Activated CD4-positive, alpha-beta memory T cell treated with anti-CD3 and anti-CD28 coated beads for 36 hours (primary cell): Measurements from ENCODE around the gene DCUN1D5. TPM values are rescaled to one million over a fixed set of nuclear protein-coding genes. Genes with fewer than 3 reads are reported as not detected.

ENCODE experiments used
- CTCF ChIA-PET: fragments of 350-600 bp; sonication (Branson Sonifier 250); formaldehyde crosslinking; loops from one replicate; lab custom pipeline; 2021; ENCODE audit warnings: antibody characterized with exemption, inconsistent platforms; lab: Charles Lee
- POLR2A ChIA-PET: fragments of 350-600 bp; sonication (Branson Sonifier 250); formaldehyde crosslinking; loops from one replicate; lab custom pipeline; 2021; ENCODE audit warnings: antibody characterized with exemption; lab: Charles Lee
- DNase-seq: peaks from one replicate; pipeline ENCODE4 v3.0.0-alpha.2; 2020
- H3K27ac Mint-ChIP-seq: one replicate; pipeline ENCODE4 v1.8.0; 2021; ENCODE audit warnings: mixed read lengths
- H3K27me3 Mint-ChIP-seq: one replicate; pipeline ENCODE4 v1.8.0; 2021; ENCODE audit warnings: mixed read lengths
- H3K36me3 Mint-ChIP-seq: one replicate; pipeline ENCODE4 v1.8.0; 2021; ENCODE audit warnings: mixed read lengths
- H3K4me1 Mint-ChIP-seq: one replicate; pipeline ENCODE4 v1.8.0; 2021; ENCODE audit warnings: low read depth, mixed read lengths
- H3K4me3 Mint-ChIP-seq: one replicate; pipeline ENCODE4 v1.8.0; 2021; ENCODE audit warnings: mild to moderate bottlenecking, mixed read lengths
- H3K9me3 Mint-ChIP-seq: one replicate; pipeline ENCODE4 v1.8.0; 2021; ENCODE audit warnings: mixed read lengths
- intact Hi-C: fragments of 100-400 bp; cut with micrococcal nuclease; formaldehyde crosslinking; loops from one replicate; pipeline ENCODE4 v1.15.1; 2023
- total RNA-seq, 2 experiments: library from RNA; stranded (reverse); gene quantifications; one replicate each; pipeline ENCODE4 v1.2.3, GENCODE V29; 2021

Gene DCUN1D5
- total RNA-seq: 10 to 100 TPM; 60.1 to 61.0 TPM

DNA sequence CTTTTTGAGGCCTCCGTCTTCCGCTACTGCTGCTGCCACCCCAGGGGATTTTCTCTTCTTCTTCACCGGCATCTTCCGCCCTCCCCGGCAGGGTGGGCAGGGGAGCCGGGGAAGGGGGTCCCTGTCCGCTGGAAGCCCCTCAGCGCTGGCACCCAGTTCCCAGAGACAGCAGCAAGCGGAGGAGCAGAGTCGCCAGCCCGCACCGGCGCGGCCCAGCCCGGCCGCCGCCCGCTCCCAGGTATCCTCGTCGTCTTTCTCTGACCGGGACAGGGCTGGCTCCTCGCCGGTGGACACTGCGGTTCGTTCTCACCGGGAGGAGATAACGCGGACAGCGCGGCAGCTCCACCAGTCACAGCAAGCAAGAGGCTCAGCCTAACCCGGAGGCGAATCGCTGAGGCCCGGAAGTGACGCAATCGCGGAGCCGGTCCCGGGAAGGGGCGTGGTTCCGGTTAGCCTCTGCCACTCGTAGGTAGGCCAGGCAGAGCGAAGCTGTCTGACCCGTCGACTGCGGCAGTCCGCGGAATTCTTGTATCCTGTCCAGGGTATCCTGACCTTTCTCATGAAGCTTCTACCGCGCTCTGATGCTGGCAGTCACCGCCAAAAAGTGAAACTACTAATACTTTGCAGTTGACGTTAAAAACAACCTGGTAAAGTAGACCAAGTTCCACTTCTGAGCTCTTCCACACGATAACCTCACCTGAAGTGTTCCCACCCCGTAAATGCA, at the start of gene DCUN1D5:
TSS of gene DCUN1D5 (minus strand) at position 360 of the 724 bp plus-strand sequence. CDS start at position 72, 288 bp downstream.
- Mint-ChIP-seq H3K4me1 (peaks cover 25% of the 10 kb centered on the region), H3K27ac (peak within 1 kb of the TSS; percentile 88), H3K9me3 (no peaks in the 10 kb centered on the region), H3K36me3 (peaks cover 14% of the 10 kb centered on the region), H3K27me3 (peaks cover 16% of the 10 kb centered on the region), H3K4me3 (peak within 1 kb of the TSS; percentile 89)
- POLR2A ChIA-PET: interaction anchor here (0.7 to 3.1 kb wide), 6 partner anchors 9 to 41 kb away, joined by 3 to 28 read pairs (median 4); partner anchors contain the start of gene DYNC2H1
- intact Hi-C loops: loop anchor here (1.0 kb wide), 2 partner anchors 17 to 56 kb away; partner anchors contain the start of gene DYNC2H1
- CTCF ChIA-PET: interaction anchor here (0.7 to 4.7 kb wide), 3 partner anchors 11 to 56 kb away, joined by 4 to 57 read pairs (median 4); partner anchors contain the start of gene DYNC2H1
- peak; percentile 98 for DNase-seq

DNA sequence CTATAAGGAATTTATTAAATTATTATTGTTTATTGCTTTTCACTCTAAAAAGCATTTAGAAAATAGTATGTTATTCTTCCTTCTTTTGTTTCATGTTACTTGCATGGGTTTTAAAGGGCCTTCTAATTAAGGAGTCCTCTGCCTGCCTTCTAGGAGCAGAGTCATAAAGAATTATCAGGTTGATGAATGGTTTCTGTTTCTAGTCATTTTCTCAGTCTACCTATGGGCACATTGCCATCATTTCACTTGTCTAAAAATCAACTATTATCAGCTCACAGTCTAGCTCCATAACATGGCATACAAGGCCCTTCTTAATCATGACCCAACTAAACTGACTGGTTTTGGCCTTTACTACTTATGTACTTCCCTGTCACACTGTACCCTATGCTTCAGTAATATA, 33.5 kb upstream of the DCUN1D5 start:
- no peak overlapping the region for H3K27ac Mint-ChIP-seq
- POLR2A ChIA-PET: no interaction called here

DNA sequence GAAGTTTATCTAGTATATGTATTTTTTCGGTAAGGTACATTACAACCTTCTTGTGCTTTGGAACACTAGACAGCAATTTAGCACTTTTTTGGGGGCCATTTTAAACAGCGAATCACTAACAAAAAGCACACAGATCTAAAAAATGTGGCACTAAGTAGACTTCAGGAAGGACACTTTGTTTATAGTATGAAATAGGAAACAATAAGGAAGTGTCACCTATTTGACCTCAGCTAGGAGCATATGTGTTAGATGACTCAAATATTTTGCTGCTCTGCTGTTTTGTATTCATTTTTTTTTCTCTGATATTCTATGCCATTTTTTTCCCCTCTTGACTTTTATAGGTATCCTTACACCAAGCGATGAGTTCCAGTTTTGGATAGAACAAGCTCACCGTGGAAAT, 22.9 kb upstream of the DCUN1D5 start:
- no peak overlapping the region for H3K27ac Mint-ChIP-seq
- H3K4me3 Mint-ChIP-seq: no peak overlapping the region
- CTCF ChIA-PET: no interaction called here
- H3K4me1 Mint-ChIP-seq: no peaks in the 10 kb centered on the region
- H3K27me3 Mint-ChIP-seq: no peaks in the 10 kb centered on the region
- H3K36me3 Mint-ChIP-seq: no peaks in the 10 kb centered on the region
- H3K9me3 Mint-ChIP-seq: no peaks in the 10 kb centered on the region
- DNase-seq: no peak
- intact Hi-C loops: no loop called here
- POLR2A ChIA-PET: no interaction called here

More for the DNA sequence above, 33.5 kb upstream of the DCUN1D5 start:
- H3K4me1 Mint-ChIP-seq: no peaks in the 10 kb centered on the region
- CTCF ChIA-PET: no interaction called here
- no peak for DNase-seq
- H3K9me3 Mint-ChIP-seq: no peaks in the 10 kb centered on the region
- intact Hi-C loops: no loop called here
- H3K36me3 Mint-ChIP-seq: no peaks in the 10 kb centered on the region
- no peak overlapping the region for H3K4me3 Mint-ChIP-seq
- H3K27me3 Mint-ChIP-seq: no peaks in the 10 kb centered on the region

DNA sequence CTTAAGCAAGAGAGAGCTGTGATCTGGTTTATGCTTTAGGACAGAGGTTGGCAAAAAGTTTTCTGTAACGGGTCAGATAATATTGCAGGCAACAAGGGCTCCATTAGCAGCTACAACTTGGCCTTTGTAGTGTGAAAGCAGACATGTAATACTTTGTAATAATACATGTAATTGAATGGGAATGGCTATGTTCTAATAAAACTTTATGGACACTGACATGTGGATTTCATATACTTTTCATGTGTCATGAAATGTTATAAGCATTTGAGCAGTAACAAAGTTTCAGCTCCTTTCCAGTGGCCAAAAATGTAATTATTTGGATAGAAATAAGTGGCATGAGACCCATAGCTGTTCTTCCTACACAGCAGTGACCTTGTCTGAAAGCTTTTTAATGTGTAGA, 20.4 kb upstream of the DCUN1D5 start:
- intact Hi-C loops: no loop called here
- CTCF ChIA-PET: interaction anchor here (1.2 kb wide), 1 partner anchor 12 kb away, joined by 4 read pairs; no protein-coding TSS in a partner anchor
- POLR2A ChIA-PET: interaction anchor here (2.0 kb wide), 1 partner anchor 20 kb away, joined by 5 read pairs; the partner anchor contains the start of gene DCUN1D5
- Mint-ChIP-seq H3K4me1 (peaks cover 5% of the 10 kb centered on the region), H3K27me3 (no peaks in the 10 kb centered on the region), H3K36me3 (no peaks in the 10 kb centered on the region), H3K9me3 (no peaks in the 10 kb centered on the region), H3K27ac (no peak overlapping the region), H3K4me3 (no peak overlapping the region)
- no peak for DNase-seq

DNA sequence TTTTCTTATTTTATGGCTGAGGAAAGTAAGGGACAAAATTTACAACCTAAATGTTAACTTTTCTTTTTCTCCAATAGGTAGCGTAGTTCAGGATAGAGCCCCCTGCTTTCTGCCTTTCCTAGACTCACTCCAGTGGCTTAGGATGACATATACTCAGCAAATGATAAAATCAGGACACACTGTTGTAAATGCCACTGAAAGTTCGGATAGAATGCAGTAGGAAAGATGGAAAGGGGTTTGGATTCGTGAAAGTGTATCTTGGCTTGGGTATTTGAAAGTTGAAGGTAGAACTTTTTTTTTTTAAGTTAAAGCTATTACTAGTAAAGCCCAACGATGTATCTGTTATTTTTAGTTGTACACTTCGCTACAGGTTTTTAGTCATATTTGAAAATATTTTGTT, 19.4 kb upstream of the DCUN1D5 start:
- H3K27me3 Mint-ChIP-seq: no peaks in the 10 kb centered on the region
- DNase-seq: no peak
- no peaks in the 10 kb centered on the region for H3K9me3 Mint-ChIP-seq
- intact Hi-C loops: no loop called here
- ChIA-PET CTCF (no interaction called here), POLR2A (interaction anchor here (2.0 kb wide), 1 partner anchor 19 kb away, joined by 5 read pairs; the partner anchor contains the start of gene DCUN1D5)
- no peak overlapping the region for H3K4me3 Mint-ChIP-seq
- H3K4me1 Mint-ChIP-seq: peaks cover 5% of the 10 kb centered on the region
- no peak overlapping the region for H3K27ac Mint-ChIP-seq
- no peaks in the 10 kb centered on the region for H3K36me3 Mint-ChIP-seq

DNA sequence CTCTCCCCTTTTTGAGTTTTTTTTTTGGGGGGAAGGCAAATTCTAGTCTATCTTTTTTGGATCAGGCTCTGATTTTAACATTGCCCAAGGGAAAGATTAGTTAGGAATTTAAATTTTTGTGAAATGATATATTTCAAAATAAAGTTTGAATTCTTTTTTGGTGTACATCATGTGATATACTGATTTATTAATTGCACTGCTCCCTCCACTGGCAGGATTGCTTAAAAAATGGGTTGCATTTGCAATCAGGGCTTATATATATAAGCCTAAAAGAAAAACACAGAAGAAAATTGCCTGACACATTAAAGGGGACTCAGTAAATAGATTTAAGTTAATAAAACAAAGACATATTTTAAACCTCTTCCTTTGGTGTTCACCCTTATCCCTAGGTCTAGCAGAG, 18.4 kb upstream of the DCUN1D5 start:
- no peak for DNase-seq
- CTCF ChIA-PET: interaction anchor here (3.5 kb wide), 1 partner anchor 19 kb away, joined by 57 read pairs; the partner anchor contains the start of gene DCUN1D5
- H3K9me3 Mint-ChIP-seq: no peaks in the 10 kb centered on the region

DNA sequence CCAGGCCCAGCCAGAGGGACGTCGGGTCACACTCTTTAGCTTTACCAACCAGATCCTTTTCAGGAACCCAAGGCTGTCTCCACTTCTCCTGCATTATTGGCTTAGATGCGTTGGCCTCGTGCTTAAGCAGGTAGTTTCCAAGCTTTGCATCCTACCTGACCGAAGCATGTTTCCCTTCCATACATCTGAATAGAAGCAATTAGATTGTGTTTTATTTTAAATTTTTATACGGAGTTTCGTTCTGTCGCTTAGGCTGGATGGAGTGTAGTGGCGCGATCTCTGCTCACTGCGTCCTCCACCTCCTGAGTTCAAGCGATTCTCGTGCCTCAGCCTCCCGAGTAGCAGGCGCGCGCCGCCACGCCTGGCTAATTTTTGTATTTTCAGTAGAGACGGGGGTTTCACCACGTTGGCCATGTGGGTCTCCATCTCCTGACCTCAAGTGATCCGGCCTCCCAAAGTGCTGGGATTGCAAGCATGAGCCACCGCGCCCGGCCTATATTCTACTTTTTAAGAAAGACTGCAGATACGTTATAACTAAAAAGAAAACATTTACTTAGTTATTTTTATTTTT, 17.9 kb upstream of the DCUN1D5 start:
- Mint-ChIP-seq H3K4me3 (peak overlapping the region; percentile 98), H3K9me3 (no peaks in the 10 kb centered on the region), H3K4me1 (peaks cover 5% of the 10 kb centered on the region), H3K27ac (peak overlapping the region; percentile 58), H3K36me3 (no peaks in the 10 kb centered on the region), H3K27me3 (no peaks in the 10 kb centered on the region)
- ChIA-PET CTCF (interaction anchor here (0.6 to 3.5 kb wide), 12 partner anchors 10 to 969 kb away, joined by 3 to 57 read pairs (median 4); partner anchors contain the start of gene DCUN1D5), POLR2A (interaction anchor here (0.7 to 2.0 kb wide), 2 partner anchors 18 to 21 kb away, joined by 3 to 28 read pairs; partner anchors contain the start of gene DCUN1D5)
- intact Hi-C loops: loop anchor here (1.0 kb wide), 4 partner anchors 18 to 793 kb away; partner anchors contain the start of genes BIRC3 and DCUN1D5
- DNase-seq: peak; percentile 18

More for the DNA sequence above, 18.4 kb upstream of the DCUN1D5 start:
- Mint-ChIP-seq H3K27me3 (no peaks in the 10 kb centered on the region), H3K36me3 (no peaks in the 10 kb centered on the region), H3K4me3 (no peak overlapping the region), H3K27ac (no peak overlapping the region), H3K4me1 (peaks cover 5% of the 10 kb centered on the region)
- intact Hi-C loops: no loop called here
- POLR2A ChIA-PET: no interaction called here

DNA sequence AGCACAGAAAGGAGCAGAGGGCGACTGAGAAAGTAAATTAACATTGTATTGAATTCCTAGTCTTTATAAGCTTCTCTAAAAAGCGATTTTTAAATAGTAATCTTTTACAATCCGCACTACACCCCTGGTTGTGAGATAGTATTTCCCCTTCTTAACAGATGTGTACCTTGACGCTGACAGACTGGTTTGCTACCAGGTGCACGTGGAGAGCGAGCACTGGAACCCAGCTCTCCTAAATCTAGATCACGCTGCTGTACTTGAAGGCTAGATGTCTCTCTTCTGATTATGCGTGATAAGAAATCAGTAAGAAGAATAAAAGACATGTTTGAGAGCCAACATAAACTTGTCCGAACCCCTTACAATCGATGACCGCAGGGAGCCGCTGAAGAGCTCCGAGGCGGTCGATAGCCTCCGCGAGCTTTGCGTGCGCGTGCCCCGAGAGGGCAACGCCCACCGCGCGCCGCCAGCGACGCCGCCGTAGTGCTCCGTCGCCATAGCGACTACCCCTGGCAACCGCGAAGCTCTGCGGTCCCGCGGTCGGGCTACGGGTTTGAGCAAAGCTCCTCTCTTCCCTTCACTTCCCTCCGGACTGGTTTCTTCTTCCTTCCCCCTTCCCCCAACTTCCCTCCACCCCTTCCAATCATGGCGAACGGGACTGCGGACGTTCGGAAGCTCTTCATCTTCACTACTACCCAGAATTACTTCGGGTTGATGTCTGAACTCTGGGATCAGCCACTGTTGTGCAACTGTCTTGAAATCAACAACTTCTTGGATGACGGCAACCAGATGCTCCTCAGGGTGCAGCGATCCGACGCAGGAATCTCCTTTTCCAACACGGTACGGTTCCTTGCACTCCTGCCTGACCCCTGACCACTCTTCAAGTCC, 17.2 kb upstream of the DCUN1D5 start, which contains the start of gene DYNC2H1:
TSS of gene DYNC2H1 (plus strand) at position 494 of the 885 bp plus-strand sequence. CDS start at position 643, 149 bp downstream.
- peak; percentile 93 for DNase-seq
- peaks cover 5% of the 10 kb centered on the region for H3K4me1 Mint-ChIP-seq
- H3K4me3 Mint-ChIP-seq: peak within 1 kb of the TSS; percentile 98
- no peaks in the 10 kb centered on the region for H3K36me3 Mint-ChIP-seq
- POLR2A ChIA-PET: interaction anchor here (0.6 to 2.0 kb wide), 5 partner anchors 9 to 59 kb away, joined by 3 to 28 read pairs (median 4); partner anchors contain the start of gene DCUN1D5
- H3K9me3 Mint-ChIP-seq: no peaks in the 10 kb centered on the region
- peak within 1 kb of the TSS; percentile 58 for H3K27ac Mint-ChIP-seq
- intact Hi-C loops: loop anchor here (1.0 kb wide), 4 partner anchors 17 to 792 kb away; partner anchors contain the start of genes BIRC3 and DCUN1D5
- peaks cover 6% of the 10 kb centered on the region for H3K27me3 Mint-ChIP-seq
- CTCF ChIA-PET: interaction anchor here (0.6 to 3.5 kb wide), 12 partner anchors 11 to 969 kb away, joined by 3 to 57 read pairs (median 4); partner anchors contain the start of gene DCUN1D5

DNA sequence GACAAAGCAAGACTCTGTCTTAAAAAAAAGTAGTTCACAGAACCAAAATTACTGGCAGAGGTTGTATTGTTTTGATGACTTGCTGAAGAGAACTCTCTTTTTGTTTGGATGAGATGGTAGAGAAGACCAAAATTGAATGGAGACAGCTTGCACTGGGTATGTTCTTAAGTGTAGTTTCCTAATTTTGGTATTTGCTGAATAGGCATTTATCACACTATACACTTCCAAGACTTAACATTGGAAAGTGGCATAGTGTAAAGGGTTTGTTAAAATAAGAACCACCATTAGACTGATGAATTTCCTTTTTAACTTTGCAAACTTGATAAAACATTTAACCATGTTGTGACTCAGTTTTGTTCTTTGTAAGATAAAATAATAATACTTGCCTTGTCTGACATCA, 5.3 kb upstream of the DCUN1D5 start:
- Mint-ChIP-seq H3K36me3 (no peaks in the 10 kb centered on the region), H3K27ac (no peak overlapping the region), H3K4me3 (no peak overlapping the region), H3K9me3 (no peaks in the 10 kb centered on the region), H3K4me1 (peaks cover 10% of the 10 kb centered on the region), H3K27me3 (peaks cover 39% of the 10 kb centered on the region)
- ChIA-PET CTCF (interaction anchor here (0.6 kb wide), 1 partner anchor 213 kb away, joined by 3 read pairs; no protein-coding TSS in a partner anchor), POLR2A (no interaction called here)
- DNase-seq: no peak
- intact Hi-C loops: no loop called here

DNA sequence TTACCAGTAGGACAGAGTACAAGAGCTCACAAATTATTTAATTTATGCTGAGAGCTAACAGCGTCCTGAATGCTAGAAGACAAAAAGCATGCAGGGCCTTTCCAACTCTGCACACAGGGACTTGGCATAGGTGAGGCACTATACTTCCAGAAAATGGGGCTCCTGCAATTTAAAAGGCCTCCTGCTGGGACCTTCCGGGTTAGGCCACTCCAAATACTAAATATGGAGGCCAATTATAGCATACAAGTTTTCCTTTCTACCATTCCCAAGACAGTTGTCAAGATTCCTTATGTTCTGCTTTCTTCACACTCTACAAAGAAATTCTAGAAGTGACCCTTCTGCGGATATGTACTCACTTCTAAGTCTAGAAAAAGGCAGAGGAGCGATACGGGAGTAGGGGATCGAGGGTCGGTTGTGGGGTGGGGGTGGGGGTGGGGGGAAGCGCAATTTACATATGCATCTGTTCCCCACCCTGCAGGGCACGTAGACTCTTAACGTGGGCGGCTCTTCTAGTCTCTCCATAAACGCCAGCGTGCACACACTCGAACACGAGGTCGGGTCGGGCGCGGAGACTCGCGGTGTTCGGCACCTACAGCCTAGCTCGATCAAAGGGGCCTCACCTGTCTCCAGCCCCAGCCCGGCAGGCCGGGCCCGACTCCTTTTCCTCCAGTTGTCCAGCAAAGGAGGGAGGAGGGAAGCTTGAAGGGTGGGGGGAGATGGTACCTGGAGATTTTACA, 728 bp downstream of the DCUN1D5 start:
- Mint-ChIP-seq H3K27me3 (peaks cover 12% of the 10 kb centered on the region), H3K36me3 (peaks cover 14% of the 10 kb centered on the region), H3K27ac (peak overlapping the region; percentile 88), H3K4me1 (peaks cover 27% of the 10 kb centered on the region), H3K9me3 (no peaks in the 10 kb centered on the region), H3K4me3 (peak overlapping the region; percentile 89)
- POLR2A ChIA-PET: interaction anchor here (0.7 to 3.1 kb wide), 6 partner anchors 10 to 34 kb away, joined by 3 to 28 read pairs (median 4); partner anchors contain the start of gene DYNC2H1
- peak; percentile 61 for DNase-seq
- intact Hi-C loops: no loop called here
- CTCF ChIA-PET: interaction anchor here (0.9 to 4.7 kb wide), 3 partner anchors 12 to 17 kb away, joined by 3 to 57 read pairs (median 4); partner anchors contain the start of gene DYNC2H1
